Ectodermal cell (in vitro differentiated cells): Measurements from ENCODE around the gene GMDS.

Source experiments
- H3K27ac ChIP-seq: 2 replicates; pipeline ENCODE4 v1.7.0; 2013; ENCODE audit warnings: mild to moderate bottlenecking, low read depth, low read length; ENCODE audit not compliant: insufficient read depth, poor library complexity, severe bottlenecking
- H3K27me3 ChIP-seq: 2 replicates; pipeline ENCODE4 v1.7.0; 2013; ENCODE audit warnings: mild to moderate bottlenecking, low read length; ENCODE audit not compliant: insufficient read depth, control insufficient read depth, poor library complexity, severe bottlenecking
- H3K36me3 ChIP-seq: one replicate; pipeline ENCODE4 v1.7.0; 2013; ENCODE audit warnings: low read length; ENCODE audit not compliant: control insufficient read depth, insufficient read depth
- H3K4me1 ChIP-seq: one replicate; pipeline ENCODE4 v1.7.0; 2013; ENCODE audit warnings: low read length; ENCODE audit not compliant: control insufficient read depth, insufficient read depth
- H3K4me3 ChIP-seq: 2 replicates; pipeline ENCODE4 v1.7.0; 2013; ENCODE audit warnings: low read depth, low read length, control low read depth; ENCODE audit not compliant: insufficient read depth
- H3K9me3 ChIP-seq: 2 replicates; pipeline ENCODE4 v1.7.0; 2013; ENCODE audit warnings: mild to moderate bottlenecking, low read length, moderate library complexity; ENCODE audit not compliant: control insufficient read depth
- WGBS, 2 experiments: methylation state at CpG; one replicate each; pipeline ENCODE4 v1.1.7; 2013; ENCODE audit warnings: missing lambda C conversion rate in 2 of 2; 5-methylcytosine and 5-hydroxymethylcytosine counted together

GMDS gene

GRCh38 chr6:2035046-2035445 is 210.4 kb downstream of the GMDS start:
- Histone ChIP-seq H3K4me1 (no peaks in the 10 kb centered on the region), H3K27me3 (no peaks in the 10 kb centered on the region), H3K36me3 (no peaks in the 10 kb centered on the region), H3K9me3 (no peaks in the 10 kb centered on the region), H3K4me3 (no peak overlapping the region), H3K27ac (no peak overlapping the region)
- WGBS, 2 experiments, result 94 to 97% methylated on average over 1 of the region's 1 CpG

DNA sequence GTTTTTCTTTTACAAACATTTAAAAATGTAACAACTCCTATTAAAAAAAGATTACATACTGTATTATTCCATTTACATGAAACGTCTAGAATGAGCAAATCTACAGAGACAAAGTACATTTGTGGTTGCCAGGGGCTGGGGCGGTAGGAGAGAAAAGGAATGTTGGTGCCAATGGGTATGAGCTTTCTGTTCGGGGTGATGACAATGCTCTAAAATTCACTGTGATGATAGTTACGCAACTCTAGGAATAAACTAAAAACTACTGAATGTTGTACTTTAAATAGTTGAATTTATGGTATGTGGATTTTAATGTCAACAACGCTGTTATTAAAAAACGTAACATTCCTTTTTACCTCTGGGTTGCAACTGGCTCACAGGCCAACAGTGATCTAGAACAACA is 211.1 kb downstream of the GMDS start:
- Histone ChIP-seq H3K9me3 (no peaks in the 10 kb centered on the region), H3K27ac (no peak overlapping the region), H3K27me3 (no peaks in the 10 kb centered on the region), H3K4me1 (no peaks in the 10 kb centered on the region), H3K36me3 (no peaks in the 10 kb centered on the region), H3K4me3 (no peak overlapping the region)
- 93 to 94% methylated on average over 6 of the region's 6 CpGs for WGBS, 2 experiments

GRCh38 chr6:2033544-2033943 is 211.9 kb downstream of the GMDS start:
- Histone ChIP-seq H3K36me3 (no peaks in the 10 kb centered on the region), H3K27me3 (no peaks in the 10 kb centered on the region), H3K4me3 (no peak overlapping the region), H3K9me3 (no peaks in the 10 kb centered on the region), H3K4me1 (no peaks in the 10 kb centered on the region), H3K27ac (no peak overlapping the region)
- 95 to 96% methylated on average over 2 to 4 of the region's 4 CpGs for WGBS, 2 experiments

DNA sequence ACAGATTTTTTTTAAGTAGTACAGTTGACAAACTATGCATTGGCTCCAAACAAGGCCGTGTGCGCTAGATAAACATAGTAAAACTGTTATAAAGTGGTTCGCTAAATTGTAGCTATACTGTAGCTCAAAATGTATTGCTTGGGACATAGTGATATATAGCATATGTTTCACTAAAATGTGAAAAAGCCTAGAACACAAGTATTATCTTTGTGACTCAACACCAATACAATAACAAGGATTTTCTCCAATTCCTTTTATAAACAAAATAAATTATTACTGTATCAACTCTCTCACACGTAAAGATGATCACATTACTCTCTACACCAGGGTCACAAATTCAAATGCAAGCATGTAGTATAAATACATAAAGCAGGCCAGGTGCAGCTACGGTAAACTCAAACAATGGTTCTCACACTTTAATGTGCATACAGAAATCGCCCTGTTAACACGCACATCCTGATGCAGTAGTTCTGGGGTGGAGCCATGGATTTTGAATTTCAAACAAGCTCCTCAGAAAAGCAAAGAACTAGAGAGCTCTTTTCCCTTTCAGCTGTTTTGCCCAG is 214.6 kb downstream of the GMDS start:
- no peaks in the 10 kb centered on the region for H3K27me3 ChIP-seq
- H3K9me3 ChIP-seq, result no peaks in the 10 kb centered on the region
- H3K4me1 ChIP-seq, result no peaks in the 10 kb centered on the region
- H3K27ac ChIP-seq, result no peak overlapping the region
- 88 to 89% methylated on average over 7 of the region's 7 CpGs for WGBS, 2 experiments
- H3K36me3 ChIP-seq, result no peaks in the 10 kb centered on the region
- H3K4me3 ChIP-seq, result no peak overlapping the region

- Histone ChIP-seq H3K27ac (no peak overlapping the region), H3K4me3 (no peak overlapping the region), H3K36me3 (no peaks in the 10 kb centered on the region), H3K4me1 (no peaks in the 10 kb centered on the region), H3K27me3 (no peaks in the 10 kb centered on the region), H3K9me3 (no peaks in the 10 kb centered on the region)
- 83 to 87% methylated on average over 2 to 3 of the region's 3 CpGs for WGBS, 2 experiments
Measured at GRCh38 chr6:2029952-2030351, 215.5 kb downstream of the GMDS start.

DNA sequence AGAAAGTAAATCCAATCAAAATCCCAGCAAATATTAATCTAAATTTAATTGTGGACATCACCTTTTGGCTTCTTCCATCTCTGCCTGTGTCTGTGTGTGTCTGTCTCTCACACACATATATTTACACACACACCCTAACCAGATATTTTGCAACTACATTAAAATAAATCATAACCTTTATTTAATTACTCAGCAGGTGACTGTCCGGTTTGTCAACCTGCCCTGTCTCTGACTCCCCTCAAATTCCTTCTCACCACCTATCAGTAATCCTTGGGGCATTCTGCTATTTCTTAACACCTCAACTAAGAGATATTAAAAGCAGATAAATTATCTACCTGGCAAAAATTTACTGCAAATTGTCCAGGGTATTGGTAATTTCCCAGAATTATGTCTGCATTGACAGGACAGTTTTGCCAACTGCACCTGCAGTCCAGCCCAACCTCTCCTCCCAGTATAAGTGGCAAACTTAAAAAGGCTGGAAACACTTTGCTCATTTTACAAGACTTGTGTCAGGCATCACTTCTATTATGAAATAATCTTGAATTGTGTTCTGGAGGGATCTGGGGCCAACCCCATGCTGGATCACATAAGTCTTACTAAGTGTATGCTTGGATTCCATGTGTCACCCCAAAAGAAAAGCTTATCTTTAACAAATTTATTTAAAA is 216.1 kb downstream of the GMDS start:
- Histone ChIP-seq H3K36me3 (no peaks in the 10 kb centered on the region), H3K4me1 (no peaks in the 10 kb centered on the region), H3K4me3 (no peak overlapping the region), H3K9me3 (no peaks in the 10 kb centered on the region), H3K27ac (no peak overlapping the region), H3K27me3 (no peaks in the 10 kb centered on the region)
- 88 to 95% methylated on average over 1 of the region's 1 CpG for WGBS, 2 experiments

GRCh38 chr6:2028457-2029038 is 216.9 kb downstream of the GMDS start:
- H3K27ac ChIP-seq, result no peak overlapping the region
- H3K36me3 ChIP-seq, result no peaks in the 10 kb centered on the region
- H3K27me3 ChIP-seq, result no peaks in the 10 kb centered on the region
- no peaks in the 10 kb centered on the region for H3K9me3 ChIP-seq
- H3K4me1 ChIP-seq, result no peaks in the 10 kb centered on the region
- H3K4me3 ChIP-seq, result no peak overlapping the region
- WGBS, 2 experiments, result 81 to 85% methylated on average over 6 of the region's 6 CpGs

DNA sequence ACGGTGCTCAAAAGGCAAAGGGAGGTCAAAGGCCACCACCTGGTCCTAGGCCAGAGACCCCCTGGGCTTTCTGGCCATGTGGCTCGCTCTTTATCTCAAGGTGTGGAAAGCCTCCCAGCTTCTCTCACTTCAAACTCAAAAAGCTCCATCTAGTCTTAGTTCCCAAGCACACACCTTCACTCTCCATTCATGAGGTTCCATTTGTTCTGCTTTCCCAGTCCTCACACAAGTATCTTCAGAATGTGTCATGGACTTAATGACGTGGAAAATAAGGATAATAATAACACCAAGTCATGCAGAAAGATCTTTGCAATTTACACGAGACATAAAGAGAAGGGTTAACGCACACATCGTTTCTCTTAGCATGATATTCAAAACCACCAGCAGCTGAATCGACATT is 219.3 kb downstream of the GMDS start:
- Histone ChIP-seq H3K36me3 (no peaks in the 10 kb centered on the region), H3K4me3 (no peak overlapping the region), H3K27me3 (no peaks in the 10 kb centered on the region), H3K9me3 (no peaks in the 10 kb centered on the region), H3K27ac (no peak overlapping the region), H3K4me1 (no peaks in the 10 kb centered on the region)
- 93% methylated on average over 7 of the region's 7 CpGs for WGBS, 2 experiments

GRCh38 chr6:2021713-2022125 is 223.7 kb downstream of the GMDS start:
- Histone ChIP-seq H3K4me3 (no peak overlapping the region), H3K4me1 (no peaks in the 10 kb centered on the region), H3K36me3 (no peaks in the 10 kb centered on the region), H3K27ac (no peak overlapping the region), H3K27me3 (no peaks in the 10 kb centered on the region), H3K9me3 (no peaks in the 10 kb centered on the region)
- WGBS, 2 experiments, result 83 to 85% methylated on average over 3 to 4 of the region's 4 CpGs

DNA sequence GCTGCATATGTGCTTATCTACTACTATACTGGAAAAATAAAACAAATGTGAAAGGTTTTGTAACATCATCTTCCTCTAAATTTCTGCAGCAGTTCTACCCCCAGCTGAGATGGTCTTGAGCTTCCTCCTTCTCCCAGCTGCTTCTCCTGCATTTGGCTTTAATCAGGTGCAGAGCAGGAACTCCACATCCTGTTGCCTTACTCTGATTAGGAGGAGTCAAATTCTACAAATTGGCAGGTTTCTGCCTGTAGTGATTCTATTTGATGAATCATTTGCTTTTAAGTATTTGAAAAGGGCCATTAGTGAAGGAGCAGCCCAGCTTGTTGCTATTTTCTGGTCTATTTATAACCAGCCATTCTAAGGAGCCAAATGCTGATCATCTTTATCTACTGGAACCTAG is 224.5 kb downstream of the GMDS start:
- Histone ChIP-seq H3K27ac (no peak overlapping the region), H3K27me3 (no peaks in the 10 kb centered on the region), H3K4me1 (no peaks in the 10 kb centered on the region), H3K36me3 (no peaks in the 10 kb centered on the region), H3K9me3 (no peaks in the 10 kb centered on the region), H3K4me3 (no peak overlapping the region)
